ENCODE results near the gene PSKH1. TPM values are rescaled to one million over a fixed set of nuclear protein-coding genes. Genes with fewer than 3 reads are reported as not detected.

The PSKH1 gene
- total RNA-seq (2014; rRNA removed; shearing (Covaris generic); ENCODE audit: low replicate concordance), result 3.1 and 13.8 TPM in 2 replicates

- peak within 1 kb of the TSS; percentile 75 for H3K4me3 ChIP-seq
- H3K27me3 ChIP-seq, result no peaks in the 10 kb centered on the region
- H3K36me3 ChIP-seq, result no peaks in the 10 kb centered on the region
- DNase-seq, result peak; percentile 88
- H3K9me3 ChIP-seq, result no peaks in the 10 kb centered on the region
These were observed at the start of gene PSKH1 for GRCh38 chr16:67892899-67893742. Gene PSKH1, plus strand, starts transcription at chr16:67893254. Its CDS starts 15,496 bp downstream, at chr16:67908750.

- no peaks in the 10 kb centered on the region for H3K9me3 ChIP-seq
- no peak for DNase-seq
- no peaks in the 10 kb centered on the region for H3K27me3 ChIP-seq
- peak overlapping the region; percentile 96 for H3K4me3 ChIP-seq
- peaks cover 5% of the 10 kb centered on the region for H3K36me3 ChIP-seq
These were observed 49.7 kb upstream of the PSKH1 start for GRCh38 chr16:67843343-67843765.

- peaks cover 12% of the 10 kb centered on the region for H3K36me3 ChIP-seq
- H3K4me3 ChIP-seq, result no peak overlapping the region
- no peaks in the 10 kb centered on the region for H3K27me3 ChIP-seq
- H3K9me3 ChIP-seq, result no peaks in the 10 kb centered on the region
- DNase-seq, result no peak
These were observed 48.6 kb upstream of the PSKH1 start for GRCh38 chr16:67844497-67844896.

GRCh38 chr16:67845291-67846062 lies 47.6 kb upstream of the PSKH1 start:
- Histone ChIP-seq H3K4me3 (peak overlapping the region; percentile 78), H3K9me3 (no peaks in the 10 kb centered on the region), H3K27me3 (no peaks in the 10 kb centered on the region), H3K36me3 (peaks cover 12% of the 10 kb centered on the region)
- no peak for DNase-seq

GRCh38 chr16:67846063-67846319 lies 47.1 kb upstream of the PSKH1 start:
- H3K9me3 ChIP-seq, result no peaks in the 10 kb centered on the region
- H3K27me3 ChIP-seq, result no peaks in the 10 kb centered on the region
- peak overlapping the region; percentile 78 for H3K4me3 ChIP-seq
- H3K36me3 ChIP-seq, result peaks cover 12% of the 10 kb centered on the region
- DNase-seq, result no peak

GRCh38 chr16:67846320-67847063 lies 46.6 kb upstream of the PSKH1 start, which contains the start of gene NUTF2:
Gene NUTF2, plus strand, starts transcription at chr16:67846933. Its CDS starts 18,198 bp downstream, at chr16:67865131.
- peak within 1 kb of the TSS; percentile 78 for H3K4me3 ChIP-seq
- H3K36me3 ChIP-seq, result peaks cover 12% of the 10 kb centered on the region
- no peaks in the 10 kb centered on the region for H3K9me3 ChIP-seq
- peak; percentile 95 for DNase-seq
- H3K27me3 ChIP-seq, result no peaks in the 10 kb centered on the region

GRCh38 chr16:67847064-67847861 lies 45.8 kb upstream of the PSKH1 start, which contains the start of gene CENPT:
Gene CENPT, minus strand, starts transcription at chr16:67847693. Its CDS starts 13,834 bp downstream, at chr16:67833859.
- Histone ChIP-seq H3K4me3 (peak within 1 kb of the TSS; percentile 78), H3K27me3 (no peaks in the 10 kb centered on the region), H3K9me3 (no peaks in the 10 kb centered on the region), H3K36me3 (peaks cover 12% of the 10 kb centered on the region)
- DNase-seq, result peak; percentile 53

GRCh38 chr16:67848118-67848517 lies 44.9 kb upstream of the PSKH1 start:
- Histone ChIP-seq H3K36me3 (peaks cover 12% of the 10 kb centered on the region), H3K27me3 (no peaks in the 10 kb centered on the region), H3K4me3 (peak overlapping the region; percentile 78), H3K9me3 (no peaks in the 10 kb centered on the region)
- no peak for DNase-seq

- Histone ChIP-seq H3K4me3 (no peak overlapping the region), H3K27me3 (no peaks in the 10 kb centered on the region), H3K9me3 (no peaks in the 10 kb centered on the region), H3K36me3 (peaks cover 11% of the 10 kb centered on the region)
- no peak for DNase-seq
These were observed 39.4 kb upstream of the PSKH1 start for GRCh38 chr16:67853670-67854069.

GRCh38 chr16:67855789-67856188 lies 37.3 kb upstream of the PSKH1 start:
- Histone ChIP-seq H3K4me3 (no peak overlapping the region), H3K36me3 (peaks cover 14% of the 10 kb centered on the region), H3K27me3 (no peaks in the 10 kb centered on the region), H3K9me3 (no peaks in the 10 kb centered on the region)
- no peak for DNase-seq

- no peak overlapping the region for H3K4me3 ChIP-seq
- H3K9me3 ChIP-seq, result no peaks in the 10 kb centered on the region
- H3K27me3 ChIP-seq, result no peaks in the 10 kb centered on the region
- peaks cover 22% of the 10 kb centered on the region for H3K36me3 ChIP-seq
- DNase-seq, result no peak
These were observed 36.0 kb upstream of the PSKH1 start for GRCh38 chr16:67856927-67857546.

- Histone ChIP-seq H3K36me3 (peaks cover 22% of the 10 kb centered on the region), H3K9me3 (no peaks in the 10 kb centered on the region), H3K4me3 (no peak overlapping the region), H3K27me3 (no peaks in the 10 kb centered on the region)
- DNase-seq, result peak; percentile 87
These were observed 35.4 kb upstream of the PSKH1 start for GRCh38 chr16:67857547-67858233.

- Histone ChIP-seq H3K27me3 (no peaks in the 10 kb centered on the region), H3K9me3 (no peaks in the 10 kb centered on the region), H3K4me3 (no peak overlapping the region), H3K36me3 (peaks cover 22% of the 10 kb centered on the region)
- no peak for DNase-seq
These were observed 34.6 kb upstream of the PSKH1 start for GRCh38 chr16:67858500-67858899.

GRCh38 chr16:67860589-67861398 lies 32.3 kb upstream of the PSKH1 start:
- Histone ChIP-seq H3K9me3 (no peaks in the 10 kb centered on the region), H3K4me3 (no peak overlapping the region), H3K36me3 (peaks cover 32% of the 10 kb centered on the region), H3K27me3 (no peaks in the 10 kb centered on the region)
- peak; percentile 34 for DNase-seq
